GM13976 (cell line): ENCODE measurements around the gene HTR3D.

Experiments
- DNase-seq: peaks from one replicate; pipeline ENCODE4 v3.0.0; 2012; ENCODE audit warnings: low spot score
- in situ Hi-C: fragments of 300-500 bp; cut with MboI; formaldehyde crosslinking; loops from one replicate; pipeline ENCODE4 v1.12.0; 2022; ENCODE audit warnings: low sequenced_read_pairs, mixed read lengths, inconsistent platforms; ENCODE audit not compliant: unreplicated experiment
- TF ChIP-seq, protein P1 (sequence below): IDR thresholded peaks from 2 replicates; pipeline ENCODE4 v1.5.1; 2012; ENCODE audit warnings: borderline replicate concordance, mild to moderate bottlenecking; ENCODE audit not compliant: insufficient read depth; ENCODE audit errors: extremely low read depth, missing control alignments, control extremely low read depth

HTR3D gene

DNA sequence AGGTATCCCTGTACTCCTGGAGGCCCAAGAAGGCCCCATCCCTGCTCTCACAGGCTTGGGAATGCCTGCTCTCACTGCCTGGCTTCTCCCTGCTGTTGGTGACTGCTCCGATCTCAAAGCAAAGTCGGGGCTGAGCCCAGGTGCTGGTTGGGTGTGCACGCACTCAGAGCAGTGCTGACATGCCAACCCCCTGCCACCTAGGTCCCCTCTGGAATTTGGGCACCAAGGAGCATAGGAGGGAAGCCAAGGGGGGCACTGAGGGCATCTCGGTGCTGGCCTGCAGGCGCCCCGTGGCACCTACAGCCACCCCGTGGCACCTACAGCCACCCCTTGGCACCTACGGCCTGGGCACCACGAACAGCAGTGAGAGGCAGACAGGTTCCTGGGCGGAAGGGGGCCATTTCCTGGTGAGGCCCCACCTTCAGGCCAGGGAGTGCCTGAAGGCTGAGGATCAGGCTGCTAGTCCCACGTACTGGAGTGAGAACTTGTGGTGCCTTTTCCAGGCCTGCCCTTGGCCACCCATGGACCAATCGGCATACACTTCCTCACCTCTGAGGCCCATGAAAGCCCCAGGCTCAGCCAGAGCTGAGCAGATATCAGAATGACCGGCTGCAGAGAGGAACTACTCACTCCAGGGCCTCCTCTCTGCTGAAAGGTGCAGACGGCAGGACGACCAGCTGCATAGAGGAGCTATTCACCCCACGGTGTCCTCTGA lies 49.7 kb downstream of the HTR3D start:
- TF ChIP-seq, protein P1, sequence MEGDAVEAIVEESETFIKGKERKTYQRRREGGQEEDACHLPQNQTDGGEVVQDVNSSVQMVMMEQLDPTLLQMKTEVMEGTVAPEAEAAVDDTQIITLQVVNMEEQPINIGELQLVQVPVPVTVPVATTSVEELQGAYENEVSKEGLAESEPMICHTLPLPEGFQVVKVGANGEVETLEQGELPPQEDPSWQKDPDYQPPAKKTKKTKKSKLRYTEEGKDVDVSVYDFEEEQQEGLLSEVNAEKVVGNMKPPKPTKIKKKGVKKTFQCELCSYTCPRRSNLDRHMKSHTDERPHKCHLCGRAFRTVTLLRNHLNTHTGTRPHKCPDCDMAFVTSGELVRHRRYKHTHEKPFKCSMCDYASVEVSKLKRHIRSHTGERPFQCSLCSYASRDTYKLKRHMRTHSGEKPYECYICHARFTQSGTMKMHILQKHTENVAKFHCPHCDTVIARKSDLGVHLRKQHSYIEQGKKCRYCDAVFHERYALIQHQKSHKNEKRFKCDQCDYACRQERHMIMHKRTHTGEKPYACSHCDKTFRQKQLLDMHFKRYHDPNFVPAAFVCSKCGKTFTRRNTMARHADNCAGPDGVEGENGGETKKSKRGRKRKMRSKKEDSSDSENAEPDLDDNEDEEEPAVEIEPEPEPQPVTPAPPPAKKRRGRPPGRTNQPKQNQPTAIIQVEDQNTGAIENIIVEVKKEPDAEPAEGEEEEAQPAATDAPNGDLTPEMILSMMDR, result no peak
- no peak for DNase-seq
- in situ Hi-C loops, result no loop called here

DNA sequence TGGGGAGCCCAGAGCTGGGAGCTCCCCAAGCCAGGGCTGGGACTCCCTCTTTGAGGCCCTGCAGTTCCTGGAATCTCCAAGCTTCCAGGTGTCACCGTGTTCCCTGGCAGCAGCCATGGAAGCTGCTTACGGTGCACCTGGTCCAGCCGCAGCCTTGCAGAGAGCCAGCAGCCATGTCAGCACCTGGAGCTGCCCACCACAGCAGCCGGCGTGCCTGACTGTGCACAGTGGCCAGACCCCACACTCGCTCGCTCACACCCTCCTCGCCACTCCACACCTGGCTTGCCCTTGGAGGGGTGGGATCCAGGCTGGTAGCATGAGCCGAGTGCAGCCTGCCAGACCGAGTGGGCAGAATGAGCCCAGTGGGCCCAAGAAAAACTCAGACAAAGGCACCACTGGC lies 50.5 kb downstream of the HTR3D start:
- in situ Hi-C loops, result no loop called here
- TF ChIP-seq, protein P1, result no peak

DNA sequence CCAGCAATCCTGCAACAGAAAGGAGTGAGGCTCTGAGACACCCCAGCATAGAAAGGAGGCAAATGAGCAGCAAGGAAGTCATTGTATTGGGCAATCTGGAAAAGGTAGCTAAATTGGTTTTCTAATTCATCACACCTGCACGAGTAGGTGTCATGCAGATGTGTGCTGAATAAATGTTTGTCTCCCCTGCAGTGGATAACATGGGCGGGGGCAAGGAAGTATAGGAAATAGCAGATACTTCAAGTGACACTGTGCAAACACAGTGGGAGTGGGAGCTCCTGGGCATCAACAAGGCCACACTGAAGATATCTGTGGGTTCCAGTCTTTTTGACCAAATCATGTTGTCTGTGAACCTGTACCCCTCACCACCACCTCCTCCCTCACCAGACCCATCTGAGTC lies 50.9 kb downstream of the HTR3D start:
- in situ Hi-C loops, result no loop called here
- TF ChIP-seq, protein P1, result no peak
- no peak for DNase-seq

More for the DNA sequence above, 50.5 kb downstream of the HTR3D start:
- no peak for DNase-seq

DNA sequence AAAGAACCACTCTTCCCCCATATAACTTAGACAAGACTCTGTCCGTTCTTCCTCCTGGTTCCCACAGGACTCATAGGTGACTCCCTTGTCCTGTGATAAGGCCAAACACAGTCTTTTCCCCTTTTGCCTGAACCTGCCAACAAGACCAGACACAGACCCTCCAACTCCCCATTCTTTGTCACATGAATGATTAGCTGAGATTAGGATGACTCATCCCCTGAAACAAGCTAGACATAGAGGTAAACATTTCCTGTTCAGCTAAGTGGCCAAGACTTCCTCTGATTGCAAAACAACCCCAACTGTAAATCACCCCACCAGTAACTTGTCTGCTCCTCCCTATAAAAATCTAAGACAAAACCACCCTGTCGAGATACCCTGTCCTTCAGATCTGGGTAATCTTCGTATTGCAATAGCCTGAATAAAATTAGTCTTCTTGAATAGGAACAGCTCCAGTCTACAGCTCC lies 53.9 kb downstream of the HTR3D start:
- TF ChIP-seq, protein P1, result no peak
- no peak for DNase-seq
- in situ Hi-C loops, result no loop called here
